Measurements from ENCODE around the gene FBXL15. TPM values are rescaled to one million over a fixed set of nuclear protein-coding genes. Genes with fewer than 3 reads are reported as not detected.

Gene FBXL15
- total and polyA plus RNA-seq, 7 donors: 7.9 to 14.8 (median 10.8) TPM

DNA sequence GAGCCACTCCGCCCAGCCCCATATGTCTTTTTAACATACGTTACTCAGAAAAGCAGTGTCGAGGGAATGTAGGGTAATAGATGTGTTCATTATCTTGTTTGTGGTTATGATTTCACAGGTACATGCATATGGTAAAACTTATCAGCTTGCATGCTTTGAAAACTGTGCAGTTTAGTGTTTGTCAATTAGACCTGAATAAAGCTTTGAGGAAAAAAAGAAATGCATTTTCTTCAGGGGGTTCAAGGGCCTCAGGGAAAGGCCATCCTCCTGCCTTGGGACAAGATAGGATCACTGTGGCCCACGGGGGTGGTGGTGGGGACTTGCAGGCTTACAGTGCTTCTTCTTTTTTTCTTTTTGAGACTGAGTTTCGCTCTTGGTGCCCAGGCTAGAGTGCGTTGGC lies 46.7 kb downstream of the FBXL15 start:
- Histone ChIP-seq H3K4me3 (no peak overlapping the region), H3K9me3 (no peaks in the 10 kb centered on the region), H3K27me3 (ENCODE audit: insufficient read depth in 3 of 3, low read length in 2 of 3) (no peaks in the 10 kb centered on the region), H3K4me1 (peaks cover 7% of the 10 kb centered on the region), H3K27ac (no peak overlapping the region), H3K36me3 (ENCODE audit: insufficient read depth in 1 of 2, low read depth in 1 of 2) (no peaks in the 10 kb centered on the region)
- WGBS, 3 donors: 74 to 93% (median 87%) methylated on average over 6 of the region's 6 CpGs
- DNase-seq (peak in 1 of 2 donors; percentile 15), ATAC-seq (no peak)
- intact Hi-C loops (cut with DNase I): no loop called here
- TF ChIP-seq, protein P1, sequence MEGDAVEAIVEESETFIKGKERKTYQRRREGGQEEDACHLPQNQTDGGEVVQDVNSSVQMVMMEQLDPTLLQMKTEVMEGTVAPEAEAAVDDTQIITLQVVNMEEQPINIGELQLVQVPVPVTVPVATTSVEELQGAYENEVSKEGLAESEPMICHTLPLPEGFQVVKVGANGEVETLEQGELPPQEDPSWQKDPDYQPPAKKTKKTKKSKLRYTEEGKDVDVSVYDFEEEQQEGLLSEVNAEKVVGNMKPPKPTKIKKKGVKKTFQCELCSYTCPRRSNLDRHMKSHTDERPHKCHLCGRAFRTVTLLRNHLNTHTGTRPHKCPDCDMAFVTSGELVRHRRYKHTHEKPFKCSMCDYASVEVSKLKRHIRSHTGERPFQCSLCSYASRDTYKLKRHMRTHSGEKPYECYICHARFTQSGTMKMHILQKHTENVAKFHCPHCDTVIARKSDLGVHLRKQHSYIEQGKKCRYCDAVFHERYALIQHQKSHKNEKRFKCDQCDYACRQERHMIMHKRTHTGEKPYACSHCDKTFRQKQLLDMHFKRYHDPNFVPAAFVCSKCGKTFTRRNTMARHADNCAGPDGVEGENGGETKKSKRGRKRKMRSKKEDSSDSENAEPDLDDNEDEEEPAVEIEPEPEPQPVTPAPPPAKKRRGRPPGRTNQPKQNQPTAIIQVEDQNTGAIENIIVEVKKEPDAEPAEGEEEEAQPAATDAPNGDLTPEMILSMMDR (IDR thresholded peaks at IDR 0.05): no peak

DNA sequence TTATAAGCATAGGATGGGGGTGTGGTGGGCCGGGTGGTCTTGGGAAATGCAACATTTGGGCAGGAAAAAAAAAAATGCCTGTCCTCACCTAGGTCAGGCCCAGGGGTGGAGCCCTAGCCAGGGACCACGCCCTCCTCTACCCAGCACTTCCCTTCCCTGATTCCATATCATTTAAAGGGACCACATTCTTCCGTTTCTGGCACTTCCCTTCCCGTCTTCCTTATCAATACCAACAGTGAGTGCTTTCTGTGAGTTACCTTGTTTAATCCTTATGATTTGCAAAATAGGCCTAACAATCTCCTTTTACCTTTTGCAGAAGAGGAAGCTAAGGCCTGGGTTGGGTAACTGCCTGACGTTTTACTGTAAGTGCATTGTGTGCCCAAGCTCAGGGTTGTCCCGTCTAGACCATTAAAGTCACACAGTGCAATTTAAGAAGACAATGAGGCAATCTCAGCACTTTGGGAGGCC lies 47.4 kb downstream of the FBXL15 start:
- Histone ChIP-seq H3K9me3 (no peaks in the 10 kb centered on the region), H3K36me3 (ENCODE audit: insufficient read depth in 1 of 2, low read depth in 1 of 2) (no peaks in the 10 kb centered on the region), H3K4me1 (no peaks in the 10 kb centered on the region), H3K4me3 (no peak overlapping the region), H3K27ac (no peak overlapping the region), H3K27me3 (ENCODE audit: insufficient read depth in 3 of 3, low read length in 2 of 3) (no peaks in the 10 kb centered on the region)
- intact Hi-C loops (cut with DNase I): no loop called here
- WGBS, 3 donors: 51 to 70% (median 54%) methylated on average over 6 of the region's 6 CpGs
- DNase-seq (peak in 1 of 2 donors; percentile 39), ATAC-seq (no peak)
- TF ChIP-seq, protein P1 (IDR thresholded peaks at IDR 0.05): no peak

DNA sequence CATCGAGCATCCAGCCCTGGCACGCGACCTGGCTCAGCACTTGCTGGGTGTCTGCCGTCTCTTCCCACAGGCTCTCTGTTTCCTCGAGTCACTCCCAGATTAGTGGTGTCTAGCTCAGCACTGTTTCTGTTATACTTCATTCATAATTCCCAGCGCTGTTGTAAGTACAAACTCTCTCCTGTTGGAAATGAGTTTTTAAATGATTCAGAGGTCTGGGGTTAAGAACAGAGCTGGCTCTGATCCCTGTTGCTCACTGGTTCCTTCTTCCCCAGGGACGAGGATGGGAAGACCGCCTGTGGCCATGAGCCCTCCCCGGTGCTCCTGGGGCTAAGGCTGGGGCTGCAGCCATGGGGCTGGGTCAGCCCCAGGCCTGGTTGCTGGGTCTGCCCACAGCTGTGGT lies 48.0 kb downstream of the FBXL15 start:
- no peak overlapping the region for H3K4me3 ChIP-seq
- DNase-seq (peak in 1 of 2 donors; percentile 53), ATAC-seq (peak in 1 of 4 donors; percentile 19)
- H3K36me3 ChIP-seq (ENCODE audit: insufficient read depth in 1 of 2, low read depth in 1 of 2): no peaks in the 10 kb centered on the region
- no peaks in the 10 kb centered on the region for H3K9me3 ChIP-seq
- no peaks in the 10 kb centered on the region for H3K4me1 ChIP-seq
- intact Hi-C loops (cut with DNase I): no loop called here
- H3K27ac ChIP-seq: no peak overlapping the region
- H3K27me3 ChIP-seq (ENCODE audit: insufficient read depth in 3 of 3, low read length in 2 of 3): no peaks in the 10 kb centered on the region
- TF ChIP-seq, protein P1 (IDR thresholded peaks at IDR 0.05): no peak
- 64 to 79% (median 70%) methylated on average over 9 of the region's 9 CpGs for WGBS, 3 donors

DNA sequence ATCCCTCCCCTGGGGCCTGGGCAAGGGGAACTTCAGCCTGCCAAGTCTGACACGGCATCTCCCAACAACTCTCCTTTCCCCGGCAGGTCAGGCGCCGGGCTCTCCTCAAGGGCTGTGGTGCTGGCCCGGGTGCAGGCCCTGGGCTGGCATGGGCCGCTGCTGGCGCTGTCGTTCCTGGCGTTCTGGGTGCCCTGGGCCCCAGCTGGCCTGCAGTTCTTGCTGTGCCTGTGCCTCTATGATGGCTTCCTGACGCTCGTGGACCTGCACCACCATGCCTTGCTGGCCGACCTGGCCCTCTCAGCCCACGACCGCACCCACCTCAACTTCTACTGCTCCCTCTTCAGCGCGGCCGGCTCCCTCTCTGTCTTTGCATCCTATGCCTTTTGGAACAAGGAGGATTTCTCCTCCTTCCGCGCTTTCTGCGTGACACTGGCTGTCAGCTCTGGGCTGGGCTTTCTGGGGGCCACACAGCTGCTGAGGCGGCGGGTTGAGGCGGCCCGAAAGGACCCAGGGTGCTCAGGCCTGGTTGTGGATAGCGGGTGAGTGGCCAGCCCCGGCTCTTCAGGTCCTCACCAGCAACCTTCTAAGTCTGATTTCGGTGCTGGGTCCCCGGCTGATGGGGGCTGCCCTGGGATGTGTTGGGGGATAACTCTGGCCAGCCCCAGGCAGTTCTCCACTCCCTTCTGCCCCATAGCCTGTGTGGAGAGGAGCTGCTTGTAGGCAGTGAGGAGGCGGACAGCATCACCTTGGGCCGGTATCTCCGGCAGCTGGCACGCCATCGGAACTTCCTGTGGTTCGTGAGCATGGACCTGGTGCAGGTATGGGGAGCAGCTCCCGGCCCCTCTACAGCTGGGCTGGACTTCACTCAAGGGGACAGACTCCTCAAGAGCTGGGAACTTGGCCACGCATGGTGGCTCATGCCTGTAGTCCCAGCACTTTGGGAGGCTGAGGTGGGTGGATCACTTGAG lies 50.2 kb downstream of the FBXL15 start:
- DNase-seq (no peak), ATAC-seq (no peak)
- Histone ChIP-seq H3K36me3 (ENCODE audit: insufficient read depth in 1 of 2, low read depth in 1 of 2) (no peaks in the 10 kb centered on the region), H3K9me3 (no peaks in the 10 kb centered on the region), H3K4me3 (no peak overlapping the region), H3K27ac (no peak overlapping the region), H3K4me1 (no peaks in the 10 kb centered on the region), H3K27me3 (ENCODE audit: insufficient read depth in 3 of 3, low read length in 2 of 3) (no peaks in the 10 kb centered on the region)
- WGBS, 3 donors: 91 to 93% (median 91%) methylated on average over 34 to 36 of the region's 36 CpGs
- TF ChIP-seq, protein P1 (IDR thresholded peaks at IDR 0.05): no peak
- intact Hi-C loops (cut with DNase I): no loop called here

Other genes starting within 250 kb of the FBXL15 start
- under 1 TPM in 3 of 4 donors, not detected in 1; 0.25 to 0.54 (median 0.26) TPM for gene ELOVL3, start 194.5 kb upstream of the FBXL15 start, total RNA-seq
- gene ELOVL3, start 194.5 kb upstream of the FBXL15 start, polyA plus RNA-seq: under 1 TPM; 0.17 to 0.32 (median 0.26) TPM
- gene PITX3, start 179.3 kb upstream of the FBXL15 start, total RNA-seq: 1 to 10 TPM; 6.9 to 9.7 (median 8.8) TPM
- 1 to 10 TPM; 2.0 to 7.6 (median 4.5) TPM for gene PITX3, start 179.3 kb upstream of the FBXL15 start, polyA plus RNA-seq
- gene GBF1, start 175.3 kb upstream of the FBXL15 start, total RNA-seq: 10 to 100 TPM; 40.8 to 47.1 (median 44.2) TPM
- 10 to 100 TPM; 14.1 to 32.0 (median 15.8) TPM for gene GBF1, start 175.3 kb upstream of the FBXL15 start, polyA plus RNA-seq
- 10 to 100 TPM; 11.3 to 86.0 (median 12.7) TPM for gene NFKB2, start 25.1 kb upstream of the FBXL15 start, total RNA-seq
- 10 to 100 TPM in 2 of 3 donors, 1 to 10 TPM in 1; 8.3 to 13.2 (median 10.9) TPM for gene NFKB2, start 25.1 kb upstream of the FBXL15 start, polyA plus RNA-seq
- 1 to 10 TPM in 1 of 4 donors, under 1 TPM in 3; 0.15 to 1.7 (median 0.51) TPM for gene PSD, start 2.1 kb upstream of the FBXL15 start, total RNA-seq
- gene PSD, start 2.1 kb upstream of the FBXL15 start, polyA plus RNA-seq: 1 to 10 TPM in 1 of 3 donors, under 1 TPM in 1, not detected in 1; 0.25 to 1.0 TPM
- 10 to 100 TPM; 53.3 to 81.9 (median 73.3) TPM for gene CUEDC2, start 11.7 kb downstream of the FBXL15 start, total RNA-seq
- 100 to 1,000 TPM in 1 of 3 donors, 10 to 100 TPM in 2; 56.3 to 103 (median 77.2) TPM for gene CUEDC2, start 11.7 kb downstream of the FBXL15 start, polyA plus RNA-seq
- gene C10orf95, start 30.7 kb downstream of the FBXL15 start, total RNA-seq: not detected
- under 1 TPM in 1 of 3 donors, not detected in 2; 0.01 TPM for gene C10orf95, start 30.7 kb downstream of the FBXL15 start, polyA plus RNA-seq
- gene ACTR1A, start 81.9 kb downstream of the FBXL15 start, total RNA-seq: 100 to 1,000 TPM; 119 to 188 (median 148) TPM
- gene ACTR1A, start 81.9 kb downstream of the FBXL15 start, polyA plus RNA-seq: 100 to 1,000 TPM in 2 of 3 donors, 10 to 100 TPM in 1; 76.2 to 181 (median 101) TPM
- gene SUFU, start 83.1 kb downstream of the FBXL15 start, total RNA-seq: 1 to 10 TPM; 4.8 to 6.8 (median 5.5) TPM
- gene SUFU, start 83.1 kb downstream of the FBXL15 start, polyA plus RNA-seq: 1 to 10 TPM; 2.1 to 6.3 (median 2.2) TPM
- 100 to 1,000 TPM in 3 of 4 donors, 10 to 100 TPM in 1; 97.2 to 166 (median 111) TPM for gene TRIM8, start 223.6 kb downstream of the FBXL15 start, total RNA-seq
- gene TRIM8, start 223.6 kb downstream of the FBXL15 start, polyA plus RNA-seq: 10 to 100 TPM; 57.6 to 72.4 (median 72.3) TPM